ENCODE measurements around the gene UCK2.

- TF ChIP-seq CTCF (IDR thresholded peaks at IDR 0.05) = no peak
- TF ChIP-seq REST (IDR thresholded peaks at IDR 0.05; ENCODE audit: insufficient read depth in 1 of 2, low read depth in 2 of 2, low read length in 1 of 2) = no peak
Observed at GRCh38 chr1:165886983-165887382, 59.6 kb downstream of the UCK2 start.
